GM18499 (cell line): ENCODE results near the gene DNAJC30.

Source experiments
- ATAC-seq: cut with Tn5 transposase; IDR thresholded peaks from one replicate; pipeline ENCODE4 v1.9.1; 2021; ENCODE audit warnings: moderate number of reproducible peaks; ENCODE audit not compliant: insufficient read depth, unreplicated experiment

DNAJC30 gene

GRCh38 chr7:73650524-73650923 lies 32.7 kb downstream of the DNAJC30 start:
- ATAC-seq: no peak

GRCh38 chr7:73649576-73649975 lies 33.7 kb downstream of the DNAJC30 start:
- ATAC-seq: no peak

- no peak for ATAC-seq
Measured at GRCh38 chr7:73648593-73649332, 34.5 kb downstream of the DNAJC30 start.

- no peak for ATAC-seq
Measured at GRCh38 chr7:73647725-73648592, 35.3 kb downstream of the DNAJC30 start.

GRCh38 chr7:73646785-73647724 lies 36.2 kb downstream of the DNAJC30 start:
- no peak for ATAC-seq

GRCh38 chr7:73645643-73646174 lies 37.5 kb downstream of the DNAJC30 start:
- ATAC-seq: no peak

GRCh38 chr7:73644688-73645286 lies 38.5 kb downstream of the DNAJC30 start:
- no peak for ATAC-seq

GRCh38 chr7:73642834-73643233 lies 40.4 kb downstream of the DNAJC30 start:
- ATAC-seq: no peak

GRCh38 chr7:73638911-73639310 lies 44.3 kb downstream of the DNAJC30 start:
- no peak for ATAC-seq

GRCh38 chr7:73635428-73636200 lies 47.6 kb downstream of the DNAJC30 start:
- no peak for ATAC-seq

GRCh38 chr7:73633844-73634243 lies 49.4 kb downstream of the DNAJC30 start:
- ATAC-seq: no peak

- ATAC-seq: no peak
Measured at GRCh38 chr7:73633323-73633722, 49.9 kb downstream of the DNAJC30 start.

GRCh38 chr7:73631558-73631957 lies 51.7 kb downstream of the DNAJC30 start:
- ATAC-seq: no peak
